ENCODE measurements around the gene SENP3.

GRCh38 chr17:7553356-7553755, 8.4 kb upstream of the SENP3 start:
- no peak for TF ChIP-seq POLR2AphosphoS5 (IDR thresholded peaks at IDR 0.05)
- no peak for TF ChIP-seq POLR2A (IDR thresholded peaks at IDR 0.05)
